Globus pallidus (tissue), 1 donor: Measurements from ENCODE around the gene SAPCD2.

Experiments
- DNase-seq: peaks from one replicate; pipeline ENCODE4 v3.0.0-alpha.2; 2015; ENCODE audit warnings: low spot score

Gene SAPCD2

GRCh38 chr9:137031904-137032640 lies 38.3 kb downstream of the SAPCD2 start, which contains the start of gene FUT7:
Gene FUT7, minus strand, starts transcription at chr9:137032088. Its CDS starts 97 bp downstream, at chr9:137031991.
- no peak for DNase-seq

GRCh38 chr9:137030538-137031527 lies 39.5 kb downstream of the SAPCD2 start:
- no peak for DNase-seq

GRCh38 chr9:137030006-137030405 lies 40.4 kb downstream of the SAPCD2 start:
- no peak for DNase-seq

GRCh38 chr9:137029058-137029936 lies 41.1 kb downstream of the SAPCD2 start:
- peak; percentile 85 for DNase-seq

- peak; percentile 78 for DNase-seq
Measured at GRCh38 chr9:137028263-137029057, 41.9 kb downstream of the SAPCD2 start.

- peak; percentile 44 for DNase-seq
Measured at GRCh38 chr9:137027369-137028262, 42.7 kb downstream of the SAPCD2 start, which contains the start of gene ABCA2. Gene ABCA2, minus strand, starts transcription at chr9:137028237. Its CDS starts 97 bp downstream, at chr9:137028140.

- peak; percentile 54 for DNase-seq
Measured at GRCh38 chr9:137026828-137027227, 43.5 kb downstream of the SAPCD2 start.

GRCh38 chr9:137026384-137026783 lies 44.0 kb downstream of the SAPCD2 start:
- DNase-seq: no peak

- peak; percentile 99 for DNase-seq
Measured at GRCh38 chr9:137025517-137025966, 44.8 kb downstream of the SAPCD2 start.

GRCh38 chr9:137023583-137023991 lies 46.8 kb downstream of the SAPCD2 start:
- peak; percentile 80 for DNase-seq

GRCh38 chr9:137023157-137023556 lies 47.2 kb downstream of the SAPCD2 start:
- DNase-seq: no peak

GRCh38 chr9:137022662-137023008 lies 47.7 kb downstream of the SAPCD2 start:
- DNase-seq: no peak

GRCh38 chr9:137021979-137022661 lies 48.2 kb downstream of the SAPCD2 start:
- peak; percentile 97 for DNase-seq

- DNase-seq: no peak
Measured at GRCh38 chr9:137021568-137021978, 48.8 kb downstream of the SAPCD2 start.

- DNase-seq: no peak
Measured at GRCh38 chr9:137020771-137021567, 49.4 kb downstream of the SAPCD2 start.

GRCh38 chr9:137019891-137020683 lies 50.3 kb downstream of the SAPCD2 start:
- DNase-seq: no peak
